Measurements from ENCODE around the gene FBXW4.

- TF ChIP-seq SPI1 (IDR thresholded peaks at IDR 0.05; ENCODE audit: low read depth, low read length) = peak; percentile 51
- TF ChIP-seq POLR2AphosphoS5 (IDR thresholded peaks at IDR 0.05; ENCODE audit: low read depth, low read length) = no peak
- TF ChIP-seq POLR2A (IDR thresholded peaks at IDR 0.05; ENCODE audit: low read depth, low read length) = no peak
- TF ChIP-seq TAF1 (IDR thresholded peaks at IDR 0.05; ENCODE audit: low read depth, low read length) = no peak
- no peak for TF ChIP-seq POU2F2 (IDR thresholded peaks at IDR 0.05; ENCODE audit: low read depth, low read length)
- no peak for TF ChIP-seq PAX5 (IDR thresholded peaks at IDR 0.05; ENCODE audit: insufficient read depth, low read length, severe bottlenecking)
Observed at GRCh38 chr10:101736666-101737065, 41.7 kb upstream of the FBXW4 start.

Measured in GM12891 (cell line).